ENCODE results near the gene REEP1.

Gene REEP1

DNA sequence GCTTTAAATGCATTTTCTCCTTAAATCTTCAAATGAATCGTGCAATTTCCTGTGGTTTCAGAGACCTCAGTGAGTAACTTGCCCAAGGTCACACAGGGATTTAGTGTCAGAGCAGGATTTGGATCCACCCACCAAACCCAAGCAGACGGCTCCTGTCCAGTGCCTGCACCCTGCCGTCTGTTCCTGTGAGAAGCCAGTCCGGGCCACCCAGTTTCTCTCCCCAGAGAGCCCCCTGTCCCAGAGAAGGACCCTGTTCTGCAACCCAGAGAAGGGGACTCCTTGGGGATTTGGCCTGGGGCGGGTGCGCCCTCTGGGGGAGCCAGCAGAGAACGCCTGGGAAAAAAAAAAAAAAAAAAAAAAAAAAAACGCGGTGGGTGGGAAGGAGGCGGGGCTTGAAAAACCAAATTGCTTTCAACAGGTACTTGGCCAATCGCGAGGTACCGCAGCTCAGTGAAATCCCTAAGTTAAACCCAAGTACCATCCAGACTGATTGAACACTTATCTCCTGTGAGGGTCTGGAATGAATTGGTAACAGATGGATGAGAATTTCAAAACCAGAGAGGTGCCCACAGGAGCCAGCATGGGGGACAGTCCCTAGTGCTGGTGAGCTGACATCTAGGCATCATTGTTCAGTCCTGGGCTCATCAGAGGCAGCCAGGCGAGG lies 30.9 kb upstream of the REEP1 start (continued):
- no peak for TF ChIP-seq ZNF518A (tag by site-specific recombination; conservative IDR thresholded peaks at IDR 0.05; ENCODE audit: low read depth)
- no peak for TF ChIP-seq ZEB2 (tag by site-specific recombination; IDR thresholded peaks at IDR 0.05)
- TF ChIP-seq MZF1 (tag by site-specific recombination; IDR thresholded peaks at IDR 0.05; ENCODE audit: borderline replicate concordance), result no peak
- no peak for TF ChIP-seq KLF7 (tag by site-specific recombination; IDR thresholded peaks at IDR 0.05; ENCODE audit: borderline replicate concordance)
- TF ChIP-seq ZIC2 (tag by site-specific recombination; IDR thresholded peaks at IDR 0.05), result 0 out of 2 replicates have a peak, but pooled peaks have one; percentile 19
- TF ChIP-seq ZNF354C (tag by site-specific recombination; IDR thresholded peaks at IDR 0.05; ENCODE audit: borderline replicate concordance, low read depth), result no peak
- no peak for TF ChIP-seq ZBTB44 (tag by site-specific recombination; IDR thresholded peaks at IDR 0.05)
- TF ChIP-seq ZNF148 (tag by site-specific recombination; IDR thresholded peaks at IDR 0.05; ENCODE audit: borderline replicate concordance), result no peak
- TF ChIP-seq ZNF510 (tag by site-specific recombination; IDR thresholded peaks at IDR 0.05; ENCODE audit: insufficient replicate concordance), result no peak
- TF ChIP-seq ZNF600 (tag by site-specific recombination; IDR thresholded peaks at IDR 0.05), result no peak
- TF ChIP-seq, protein P1, sequence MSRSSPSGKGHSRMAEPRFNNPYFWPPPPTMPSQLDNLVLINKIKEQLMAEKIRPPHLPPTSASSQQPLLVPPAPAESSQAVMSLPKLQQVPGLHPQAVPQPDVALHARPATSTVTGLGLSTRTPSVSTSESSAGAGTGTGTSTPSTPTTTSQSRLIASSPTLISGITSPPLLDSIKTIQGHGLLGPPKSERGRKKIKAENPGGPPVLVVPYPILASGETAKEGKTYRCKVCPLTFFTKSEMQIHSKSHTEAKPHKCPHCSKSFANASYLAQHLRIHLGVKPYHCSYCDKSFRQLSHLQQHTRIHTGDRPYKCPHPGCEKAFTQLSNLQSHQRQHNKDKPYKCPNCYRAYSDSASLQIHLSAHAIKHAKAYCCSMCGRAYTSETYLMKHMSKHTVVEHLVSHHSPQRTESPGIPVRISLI (tag by site-specific recombination; IDR thresholded peaks at IDR 0.05), result peak; percentile 90
- TF ChIP-seq, protein P2, sequence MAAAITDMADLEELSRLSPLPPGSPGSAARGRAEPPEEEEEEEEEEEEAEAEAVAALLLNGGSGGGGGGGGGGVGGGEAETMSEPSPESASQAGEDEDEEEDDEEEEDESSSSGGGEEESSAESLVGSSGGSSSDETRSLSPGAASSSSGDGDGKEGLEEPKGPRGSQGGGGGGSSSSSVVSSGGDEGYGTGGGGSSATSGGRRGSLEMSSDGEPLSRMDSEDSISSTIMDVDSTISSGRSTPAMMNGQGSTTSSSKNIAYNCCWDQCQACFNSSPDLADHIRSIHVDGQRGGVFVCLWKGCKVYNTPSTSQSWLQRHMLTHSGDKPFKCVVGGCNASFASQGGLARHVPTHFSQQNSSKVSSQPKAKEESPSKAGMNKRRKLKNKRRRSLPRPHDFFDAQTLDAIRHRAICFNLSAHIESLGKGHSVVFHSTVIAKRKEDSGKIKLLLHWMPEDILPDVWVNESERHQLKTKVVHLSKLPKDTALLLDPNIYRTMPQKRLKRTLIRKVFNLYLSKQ (tag by site-specific recombination; IDR thresholded peaks at IDR 0.05; ENCODE audit: borderline replicate concordance), result no peak
- no peak for TF ChIP-seq SP7 (tag by site-specific recombination; IDR thresholded peaks at IDR 0.05)
- TF ChIP-seq ZNF792 (tag by site-specific recombination; IDR thresholded peaks at IDR 0.05), result no peak
- TF ChIP-seq, protein P3, sequence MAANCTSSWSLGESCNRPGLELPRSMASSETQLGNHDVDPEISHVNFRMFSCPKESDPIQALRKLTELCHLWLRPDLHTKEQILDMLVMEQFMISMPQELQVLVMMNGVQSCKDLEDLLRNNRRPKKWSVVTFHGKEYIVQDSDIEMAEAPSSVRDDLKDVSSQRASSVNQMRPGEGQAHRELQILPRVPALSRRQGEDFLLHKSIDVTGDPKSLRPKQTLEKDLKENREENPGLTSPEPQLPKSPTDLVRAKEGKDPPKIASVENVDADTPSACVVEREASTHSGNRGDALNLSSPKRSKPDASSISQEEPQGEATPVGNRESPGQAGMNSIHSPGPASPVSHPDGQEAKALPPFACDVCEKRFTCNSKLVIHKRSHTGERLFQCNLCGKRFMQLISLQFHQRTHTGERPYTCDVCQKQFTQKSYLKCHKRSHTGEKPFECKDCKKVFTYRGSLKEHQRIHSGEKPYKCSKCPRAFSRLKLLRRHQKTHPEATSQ (tag by site-specific recombination; IDR thresholded peaks at IDR 0.05), result no peak
- TF ChIP-seq ZBTB49 (tag by site-specific recombination; IDR thresholded peaks at IDR 0.05; ENCODE audit: low read depth), result no peak
- TF ChIP-seq, protein P4, sequence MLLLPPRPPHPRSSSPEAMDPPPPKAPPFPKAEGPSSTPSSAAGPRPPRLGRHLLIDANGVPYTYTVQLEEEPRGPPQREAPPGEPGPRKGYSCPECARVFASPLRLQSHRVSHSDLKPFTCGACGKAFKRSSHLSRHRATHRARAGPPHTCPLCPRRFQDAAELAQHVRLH (tag by site-specific recombination; IDR thresholded peaks at IDR 0.05), result no peak
- no peak for TF ChIP-seq MYNN (tag by site-specific recombination; IDR thresholded peaks at IDR 0.05; ENCODE audit: borderline replicate concordance)
- TF ChIP-seq ZNF292 (tag by site-specific recombination; IDR thresholded peaks at IDR 0.05; ENCODE audit: borderline replicate concordance, low read depth), result no peak
- TF ChIP-seq HOXA7 (CRISPR knock-in tag; IDR thresholded peaks at IDR 0.05; ENCODE audit: borderline replicate concordance), result no peak

Data from HEK293 (cell line).